Neutrophil (primary cell): Measurements from ENCODE around the gene CGB7.
"Not testable (repeated sequence)": the region's sequence is repeated elsewhere in the genome, so short reads cannot be mapped to it uniquely, and the experiment has no call there.

ENCODE experiments used
- H3K27ac ChIP-seq: fragments of 200-600 bp; sonication (generic); 2 replicates; pipeline ENCODE4 v1.5.1; 2016; ENCODE audit warnings: mild to moderate bottlenecking, moderate library complexity
- H3K27me3 ChIP-seq: fragments of 200-600 bp; sonication (generic); 2 replicates; pipeline ENCODE4 v1.6.0; 2016; ENCODE audit warnings: mild to moderate bottlenecking
- H3K36me3 ChIP-seq: fragments of 200-600 bp; sonication (generic); 2 replicates; pipeline ENCODE4 v1.5.1; 2017
- H3K4me1 ChIP-seq, 2 experiments: fragments of 200-600 bp in 1 of 2; sonication (generic) in 1 of 2; 1 replicate in 1 of 2; 2 replicates in 1 of 2; pipeline versions ENCODE4 v1.5.1 to v1.6.1; 2013 to 2016; ENCODE audit warnings: low read depth in 1 of 2, low read length in 1 of 2, mild to moderate bottlenecking in 1 of 2, moderate library complexity in 1 of 2; ENCODE audit not compliant: control insufficient read depth in 1 of 2, insufficient read depth in 1 of 2
- H3K4me3 ChIP-seq, 2 experiments: fragments of 200-600 bp in 1 of 2; sonication (generic) in 1 of 2; 1 replicate in 1 of 2; 2 replicates in 1 of 2; pipeline ENCODE4 v1.5.1; 2013 to 2016; ENCODE audit warnings: low read depth in 1 of 2, low read length in 1 of 2, mild to moderate bottlenecking in 1 of 2, moderate library complexity in 1 of 2
- H3K9me3 ChIP-seq: fragments of 200-600 bp; sonication (generic); 2 replicates; pipeline ENCODE4 v1.5.1; 2016
- TF ChIP-seq, protein P1 (sequence below): fragments of 200-600 bp; sonication (generic); IDR thresholded peaks from 2 replicates; pipeline ENCODE4 v1.5.1; 2016; ENCODE audit warnings: antibody characterized with exemption

CGB7 gene

DNA sequence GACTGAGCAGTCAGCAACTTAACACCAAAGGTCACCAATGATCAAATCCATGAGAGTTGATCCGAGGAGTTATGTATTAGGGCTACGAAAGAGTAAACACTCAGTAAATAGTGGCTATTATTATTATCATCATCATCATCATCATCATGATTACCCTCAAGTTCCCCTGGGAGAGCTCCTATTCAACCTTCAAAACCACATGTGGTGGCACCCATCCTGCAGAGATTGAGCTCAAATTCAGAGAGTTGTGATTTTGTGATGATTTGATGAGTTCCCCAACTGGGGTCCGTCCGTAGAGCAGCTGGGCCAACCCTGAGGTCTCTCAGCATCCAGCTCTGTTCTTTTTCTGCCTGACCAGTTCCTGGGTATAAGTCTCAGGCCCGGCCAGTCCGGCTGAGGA, 32.5 kb downstream of the CGB7 start:
- not testable (repeated sequence) for H3K9me3 ChIP-seq

DNA sequence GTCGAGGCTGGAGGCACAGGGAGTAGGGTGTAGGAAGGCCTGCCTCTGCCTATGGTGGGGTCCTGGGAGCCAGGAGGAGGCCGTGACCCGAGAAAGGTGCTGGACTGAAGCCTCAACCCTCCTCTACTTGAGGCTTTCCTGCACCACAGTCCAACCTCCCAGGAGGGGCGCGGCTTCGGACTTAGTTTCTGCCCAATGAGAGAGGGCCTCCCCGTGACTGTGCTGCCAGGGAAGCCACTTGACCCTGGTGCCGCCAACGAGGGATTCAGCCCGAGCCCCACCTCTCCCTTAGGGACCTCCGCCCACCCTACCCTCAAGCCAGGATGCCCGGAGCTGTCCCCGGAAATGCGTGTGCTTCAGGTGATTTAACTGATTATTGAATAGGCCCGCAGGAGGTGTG, 33.3 kb downstream of the CGB7 start, which contains the start of gene CGB3:
TSS of gene CGB3 (minus strand) at position 101 of the 400 bp plus-strand sequence. CDS start 362 bp downstream, outside the sequence.
- not testable (repeated sequence) for H3K4me3 ChIP-seq, H3K36me3 ChIP-seq, H3K4me1 ChIP-seq, H3K27ac ChIP-seq, H3K9me3 ChIP-seq
- peaks cover 34% of the 10 kb centered on the region for H3K27me3 ChIP-seq

More for the DNA sequence above, 32.5 kb downstream of the CGB7 start:
- not testable (repeated sequence) for H3K4me3 ChIP-seq, H3K36me3 ChIP-seq, H3K4me1 ChIP-seq, H3K27ac ChIP-seq
- peaks cover 26% of the 10 kb centered on the region for H3K27me3 ChIP-seq

DNA sequence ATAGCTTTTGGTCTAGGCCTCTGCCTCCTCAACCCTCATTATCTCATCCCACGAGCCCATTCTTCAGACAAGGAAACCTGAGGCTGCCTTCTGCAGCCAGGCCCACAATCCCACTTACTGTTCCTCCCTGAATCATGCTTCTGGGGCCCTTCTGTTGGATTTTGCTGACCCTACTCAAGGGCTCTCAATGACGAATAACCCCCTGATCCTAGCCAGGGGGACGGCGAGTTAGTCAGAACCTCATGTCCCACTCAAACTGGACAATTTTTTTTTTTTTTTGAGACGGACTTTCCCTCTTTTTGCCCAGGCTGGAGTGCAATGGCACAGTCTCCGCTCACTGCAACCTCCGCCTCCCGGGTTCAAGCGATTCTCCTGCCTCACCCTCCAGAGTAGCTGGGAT, 35.4 kb downstream of the CGB7 start:
- Histone ChIP-seq H3K4me1 (peaks cover 23% of the 10 kb centered on the region in 2 experiments), H3K36me3 (no peaks in the 10 kb centered on the region), H3K9me3 (no peaks in the 10 kb centered on the region), H3K4me3 (no peak overlapping the region), H3K27me3 (peaks cover 55% of the 10 kb centered on the region), H3K27ac (no peak overlapping the region)
- TF ChIP-seq, protein P1, sequence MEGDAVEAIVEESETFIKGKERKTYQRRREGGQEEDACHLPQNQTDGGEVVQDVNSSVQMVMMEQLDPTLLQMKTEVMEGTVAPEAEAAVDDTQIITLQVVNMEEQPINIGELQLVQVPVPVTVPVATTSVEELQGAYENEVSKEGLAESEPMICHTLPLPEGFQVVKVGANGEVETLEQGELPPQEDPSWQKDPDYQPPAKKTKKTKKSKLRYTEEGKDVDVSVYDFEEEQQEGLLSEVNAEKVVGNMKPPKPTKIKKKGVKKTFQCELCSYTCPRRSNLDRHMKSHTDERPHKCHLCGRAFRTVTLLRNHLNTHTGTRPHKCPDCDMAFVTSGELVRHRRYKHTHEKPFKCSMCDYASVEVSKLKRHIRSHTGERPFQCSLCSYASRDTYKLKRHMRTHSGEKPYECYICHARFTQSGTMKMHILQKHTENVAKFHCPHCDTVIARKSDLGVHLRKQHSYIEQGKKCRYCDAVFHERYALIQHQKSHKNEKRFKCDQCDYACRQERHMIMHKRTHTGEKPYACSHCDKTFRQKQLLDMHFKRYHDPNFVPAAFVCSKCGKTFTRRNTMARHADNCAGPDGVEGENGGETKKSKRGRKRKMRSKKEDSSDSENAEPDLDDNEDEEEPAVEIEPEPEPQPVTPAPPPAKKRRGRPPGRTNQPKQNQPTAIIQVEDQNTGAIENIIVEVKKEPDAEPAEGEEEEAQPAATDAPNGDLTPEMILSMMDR, result no peak

DNA sequence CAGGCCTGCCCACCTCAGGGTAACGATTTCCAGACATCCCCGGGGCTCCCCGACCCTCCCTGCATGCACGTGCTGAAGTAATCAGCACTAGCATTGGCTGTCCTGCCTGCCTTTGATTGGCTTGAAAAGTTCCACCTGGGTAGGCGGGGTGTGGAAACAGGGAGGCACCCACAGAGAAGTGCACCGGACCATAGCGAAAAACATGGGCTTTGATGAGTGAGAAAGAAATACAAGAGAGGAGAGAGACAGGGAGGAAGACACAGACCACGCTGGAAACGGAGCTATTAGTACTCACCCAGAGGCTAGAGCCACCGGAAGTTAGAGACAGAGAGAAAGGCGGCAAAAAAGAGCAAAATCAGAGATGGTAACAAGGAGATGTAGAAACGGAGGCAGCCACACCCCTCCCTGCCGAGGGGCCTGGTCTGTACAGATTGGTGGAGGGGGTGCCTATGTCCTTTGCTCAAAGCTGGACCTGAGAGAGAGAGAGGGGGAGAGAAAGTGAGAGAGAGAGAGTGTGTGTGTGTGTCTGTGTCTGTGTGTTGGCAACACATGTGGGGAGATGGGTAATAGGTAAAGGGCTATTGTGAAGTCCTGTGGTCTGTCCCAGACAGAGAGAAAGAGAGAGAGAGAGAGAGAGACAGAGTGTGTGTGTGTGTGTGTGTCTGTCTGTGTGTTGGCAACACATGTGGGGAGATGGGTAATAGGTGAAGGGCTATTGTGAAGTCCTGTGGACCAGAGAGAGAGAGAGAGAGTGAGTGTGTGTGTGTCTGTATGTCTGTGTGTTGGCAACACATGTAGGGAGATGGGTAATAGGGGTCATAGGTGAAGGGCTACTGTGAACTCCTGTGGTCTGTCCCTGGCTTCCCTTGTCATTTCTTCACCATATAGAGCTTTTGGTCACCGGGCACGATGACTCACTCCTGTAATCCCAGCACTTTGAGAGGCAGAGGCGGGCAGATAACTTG, 36.3 kb downstream of the CGB7 start:
- H3K4me3 ChIP-seq, result no peak overlapping the region
- peaks cover 1% of the 10 kb centered on the region for H3K36me3 ChIP-seq
- H3K9me3 ChIP-seq, result no peaks in the 10 kb centered on the region
- H3K4me1 ChIP-seq, result peaks cover 23% of the 10 kb centered on the region in 2 experiments
- peaks cover 57% of the 10 kb centered on the region for H3K27me3 ChIP-seq
- no peak overlapping the region for H3K27ac ChIP-seq
- TF ChIP-seq, protein P1, result no peak

DNA sequence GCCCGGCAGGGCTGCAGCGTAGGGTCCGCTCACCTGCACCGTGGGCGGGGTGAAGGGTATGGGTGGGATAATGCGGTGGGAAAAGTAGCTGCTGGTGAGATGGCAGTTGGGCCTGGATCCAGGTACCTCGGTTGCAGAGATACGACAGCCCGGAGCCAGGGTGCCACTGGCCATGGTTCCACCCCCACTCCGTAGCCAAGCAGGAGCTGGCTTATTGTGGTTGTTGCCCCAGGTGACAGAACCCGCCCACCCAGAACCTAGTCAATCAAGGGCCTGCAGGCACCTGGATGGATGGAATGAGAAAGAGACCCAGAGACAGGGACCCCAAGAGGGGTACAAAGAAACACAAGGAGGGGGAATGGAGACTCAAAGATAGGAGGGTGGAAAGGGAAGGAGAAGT, 37.2 kb downstream of the CGB7 start:
- Histone ChIP-seq H3K9me3 (no peaks in the 10 kb centered on the region), H3K36me3 (peaks cover 10% of the 10 kb centered on the region), H3K27ac (no peak overlapping the region), H3K27me3 (peaks cover 57% of the 10 kb centered on the region), H3K4me3 (no peak overlapping the region), H3K4me1 (peaks cover 23% of the 10 kb centered on the region in 2 experiments)
- TF ChIP-seq, protein P1, result no peak

DNA sequence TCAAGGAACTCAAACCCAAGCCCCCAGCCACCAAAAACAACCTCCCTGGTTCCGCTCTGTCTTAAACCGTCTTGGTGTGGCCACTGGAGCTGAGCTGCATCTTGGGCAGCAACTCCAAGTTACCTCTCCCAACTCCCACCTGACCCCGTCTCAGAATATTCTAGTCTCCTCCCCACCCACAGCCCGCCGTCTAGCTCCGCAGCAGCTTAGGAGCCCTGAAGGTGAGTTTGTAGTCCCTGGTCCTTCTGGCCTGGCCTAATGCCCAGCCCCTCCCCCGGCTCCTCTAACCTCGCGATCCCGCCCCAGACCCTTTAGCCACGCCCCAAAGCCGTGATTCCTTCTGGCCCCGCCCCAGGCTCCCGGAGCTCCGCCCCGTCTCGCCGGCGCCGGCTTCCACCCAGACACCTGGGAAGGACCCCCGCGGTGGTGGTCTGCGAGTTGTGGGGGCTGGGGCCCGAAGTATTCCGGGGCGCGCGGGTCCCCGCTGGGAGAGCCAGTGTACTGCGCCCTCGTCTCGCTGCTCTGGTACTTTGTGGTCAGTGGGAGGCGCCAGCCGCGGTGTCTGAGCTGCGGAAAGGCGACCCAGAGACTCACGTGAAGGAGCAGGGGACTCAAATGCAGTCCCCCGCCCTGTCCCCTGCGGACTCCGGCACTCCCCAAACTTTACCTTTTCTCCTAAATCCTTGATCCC, 38.2 kb downstream of the CGB7 start:
- peaks cover 57% of the 10 kb centered on the region for H3K27me3 ChIP-seq
- H3K27ac ChIP-seq, result no peak overlapping the region
- peak overlapping the region; percentile 23 to 55 for H3K4me3 ChIP-seq
- H3K9me3 ChIP-seq, result no peaks in the 10 kb centered on the region
- H3K36me3 ChIP-seq, result peaks cover 20% of the 10 kb centered on the region
- H3K4me1 ChIP-seq, result peaks cover 23% of the 10 kb centered on the region in 2 experiments
- TF ChIP-seq, protein P1, result no peak

DNA sequence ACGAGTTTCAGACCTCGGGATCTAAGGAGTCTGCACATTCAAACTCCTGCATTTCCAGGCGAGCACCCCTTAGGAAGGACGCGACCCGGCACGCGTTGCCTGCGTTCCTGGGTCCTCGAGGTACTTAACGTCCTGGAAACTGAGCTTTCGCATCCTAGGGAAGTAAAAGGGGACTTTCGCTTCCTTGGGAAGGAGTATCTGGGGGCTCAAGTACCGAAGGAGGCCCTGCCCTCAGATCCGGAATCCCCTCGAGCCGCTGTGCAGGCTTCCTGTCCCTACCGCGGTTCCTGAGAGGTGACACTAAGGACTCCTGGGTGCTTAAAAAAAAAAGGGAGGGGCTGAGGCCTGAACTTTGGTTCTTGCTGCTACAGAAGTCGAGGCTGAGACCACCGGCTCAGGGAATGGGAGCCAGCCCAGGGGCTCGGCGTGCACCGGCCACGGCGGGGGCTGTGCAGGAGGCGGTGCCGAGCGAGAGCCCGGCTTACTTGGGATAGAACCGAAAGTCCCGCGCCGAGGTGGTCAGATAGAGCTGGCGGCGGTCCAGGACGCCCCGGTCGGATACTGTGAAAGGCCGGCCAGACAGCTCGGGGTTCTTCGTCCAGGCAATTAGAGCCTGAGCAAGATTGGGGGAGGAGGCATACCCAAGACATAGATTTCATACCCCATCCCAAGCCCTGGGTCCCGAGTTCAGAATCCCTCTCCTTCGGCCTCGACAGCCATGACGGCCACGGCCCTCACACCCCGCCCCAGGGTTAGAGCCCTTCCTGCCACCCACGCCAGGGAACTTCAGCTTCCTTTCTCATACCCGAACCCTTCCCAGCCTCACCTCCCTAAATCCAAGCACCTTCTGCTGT, 38.9 kb downstream of the CGB7 start:
- Histone ChIP-seq H3K4me1 (peaks cover 23% of the 10 kb centered on the region in 2 experiments), H3K4me3 (peak overlapping the region; percentile 23 to 55), H3K27me3 (peaks cover 57% of the 10 kb centered on the region), H3K36me3 (peaks cover 26% of the 10 kb centered on the region)
- not testable (repeated sequence) for H3K27ac ChIP-seq, H3K9me3 ChIP-seq
